HepG2 (cell line): ENCODE data around the gene CFAP100. TPM values are rescaled to one million over a fixed set of nuclear protein-coding genes. Genes with fewer than 3 reads are reported as not detected.

Experiments
- ASH2L ChIP-seq: fragments of 300-600, 200-600 bp; sonication (generic); IDR thresholded peaks from 2 replicates; pipeline ENCODE4 v1.7.0; 2017; ENCODE audit warnings: low read depth, mild to moderate bottlenecking, moderate library complexity, mixed read lengths, low read length; ENCODE audit not compliant: insufficient read length
- ISX ChIP-seq: sonication (generic); formaldehyde crosslinking; conservative IDR thresholded peaks from 2 replicates; pipeline ENCODE4 v1.5.0; 2020; ENCODE audit warnings: missing genetic modification reagents
- JUND ChIP-seq: sonication (generic); formaldehyde crosslinking; IDR thresholded peaks from 2 replicates; pipeline ENCODE4 v1.8.0; 2022; ENCODE audit warnings: mild to moderate bottlenecking, missing genetic modification reagents
- MAX ChIP-seq: IDR thresholded peaks from 2 replicates; pipeline ENCODE4 v1.6.1; 2012; ENCODE audit warnings: inconsistent platforms
- MEIS1 ChIP-seq: sonication (generic); formaldehyde crosslinking; IDR thresholded peaks from 2 replicates; pipeline ENCODE4 v1.9.0; 2021; ENCODE audit warnings: mild to moderate bottlenecking, missing genetic modification reagents, moderate library complexity, borderline replicate concordance
- MYC ChIP-seq: sonication (generic); formaldehyde crosslinking; IDR thresholded peaks from 2 replicates; pipeline ENCODE4 v1.9.0; 2021; ENCODE audit warnings: missing genetic modification reagents, borderline replicate concordance
- SP5 ChIP-seq: IDR thresholded peaks from 2 replicates; pipeline ENCODE4 v1.6.1; 2016; ENCODE audit warnings: low read depth, borderline replicate concordance
- ZBTB37 ChIP-seq: sonication (generic); formaldehyde crosslinking; IDR thresholded peaks from 2 replicates; pipeline ENCODE4 v1.4.0; 2020; ENCODE audit warnings: mild to moderate bottlenecking, missing genetic modification reagents
- ZFYVE20 ChIP-seq: sonication (generic); formaldehyde crosslinking; IDR thresholded peaks from 2 replicates; pipeline ENCODE4 v1.8.0; 2023; ENCODE audit warnings: low read depth, mild to moderate bottlenecking, moderate library complexity, missing genetic modification reagents, borderline replicate concordance
- ZNF281 ChIP-seq: sonication (generic); formaldehyde crosslinking; IDR thresholded peaks from 2 replicates; pipeline ENCODE4 v1.4.0; 2020; ENCODE audit warnings: missing genetic modification reagents, borderline replicate concordance
- ZNF788 ChIP-seq: sonication (generic); formaldehyde crosslinking; IDR thresholded peaks from 2 replicates; pipeline ENCODE4 v1.5.0; 2020; ENCODE audit warnings: mild to moderate bottlenecking, missing genetic modification reagents, borderline replicate concordance
- ZSCAN22 ChIP-seq: sonication (generic); formaldehyde crosslinking; IDR thresholded peaks from 2 replicates; pipeline ENCODE4 v1.4.0; 2020; ENCODE audit warnings: mild to moderate bottlenecking, missing genetic modification reagents
- polyA plus RNA-seq, 8 experiments: library from polyadenylated mRNA; depleted of rRNA in 3 of 8; stranded (reverse) in 7 of 8; unstranded in 1 of 8; fragments of >200 nt; fragmentation: Illumina TruSeq in 4 of 8; extraction: Trizol in 4 of 8; gene quantifications; 2 replicates each; pipeline versions ENCODE4 v1.2.1 to v1.2.3, GENCODE V29; 2011 to 2016; ENCODE audit warnings: low read depth in 4 of 8, missing spikeins in 1 of 8, mixed read lengths in 1 of 8; ENCODE audit not compliant: insufficient read depth in 1 of 8
- total RNA-seq, 5 experiments: library from RNA; depleted of rRNA; stranded (reverse); fragments of >200 nt; fragmentation: Illumina TruSeq; extraction: Trizol; gene quantifications; 2 replicates each; pipeline ENCODE4 v1.2.3, GENCODE V29; 2016; ENCODE audit warnings: low read depth in 1 of 5
- TF ChIP-seq, protein P1 (sequence below): sonication (generic); formaldehyde crosslinking; IDR thresholded peaks from 2 replicates; pipeline ENCODE4 v1.5.0; 2020; ENCODE audit warnings: missing genetic modification reagents, mild to moderate bottlenecking, borderline replicate concordance
- TF ChIP-seq, protein P2 (sequence below), 2 experiments: sonication (generic) in 1 of 2; formaldehyde crosslinking in 1 of 2; IDR thresholded peaks; 2 replicates each; pipeline versions ENCODE4 v1.4.0 to v1.6.1; 2018 to 2020; ENCODE audit warnings: missing genetic modification reagents in 2 of 2, borderline replicate concordance in 1 of 2, low read depth in 1 of 2, mild to moderate bottlenecking in 1 of 2, missing biosample characterization in 1 of 2
- TF ChIP-seq, protein P3 (sequence below): sonication (generic); formaldehyde crosslinking; IDR thresholded peaks from 2 replicates; pipeline ENCODE4 v1.4.0; 2020; ENCODE audit warnings: missing genetic modification reagents, borderline replicate concordance

CFAP100 gene
- total and polyA plus RNA-seq, 2 of the 13 experiments (the other 11 are each of a cell fraction or from before 2014, with no cell fraction given): 0.32 TPM; not detected in 1

GRCh38 chr3:126476166-126477060 is 81.7 kb downstream of the CFAP100 start (continued):
- no peak for TF ChIP-seq ZBTB37 (CRISPR knock-in tag)
- no peak for TF ChIP-seq ISX (CRISPR knock-in tag)
- TF ChIP-seq, protein P1, sequence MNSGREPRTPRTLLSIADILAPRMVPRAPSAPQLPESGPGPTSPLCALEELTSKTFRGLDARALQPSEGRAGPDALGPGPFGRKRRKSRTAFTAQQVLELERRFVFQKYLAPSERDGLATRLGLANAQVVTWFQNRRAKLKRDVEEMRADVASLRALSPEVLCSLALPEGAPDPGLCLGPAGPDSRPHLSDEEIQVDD (CRISPR knock-in tag): no peak
- TF ChIP-seq ASH2L: no peak
- TF ChIP-seq ZSCAN22: no peak
- TF ChIP-seq ZNF788 (CRISPR knock-in tag): peak; percentile 30; the same call in 1 of the 2 replicates
- no peak for TF ChIP-seq ZFYVE20
- peak; percentile 15; the same call in 1 of the 2 replicates for TF ChIP-seq MEIS1 (CRISPR knock-in tag)
- TF ChIP-seq, protein P2, sequence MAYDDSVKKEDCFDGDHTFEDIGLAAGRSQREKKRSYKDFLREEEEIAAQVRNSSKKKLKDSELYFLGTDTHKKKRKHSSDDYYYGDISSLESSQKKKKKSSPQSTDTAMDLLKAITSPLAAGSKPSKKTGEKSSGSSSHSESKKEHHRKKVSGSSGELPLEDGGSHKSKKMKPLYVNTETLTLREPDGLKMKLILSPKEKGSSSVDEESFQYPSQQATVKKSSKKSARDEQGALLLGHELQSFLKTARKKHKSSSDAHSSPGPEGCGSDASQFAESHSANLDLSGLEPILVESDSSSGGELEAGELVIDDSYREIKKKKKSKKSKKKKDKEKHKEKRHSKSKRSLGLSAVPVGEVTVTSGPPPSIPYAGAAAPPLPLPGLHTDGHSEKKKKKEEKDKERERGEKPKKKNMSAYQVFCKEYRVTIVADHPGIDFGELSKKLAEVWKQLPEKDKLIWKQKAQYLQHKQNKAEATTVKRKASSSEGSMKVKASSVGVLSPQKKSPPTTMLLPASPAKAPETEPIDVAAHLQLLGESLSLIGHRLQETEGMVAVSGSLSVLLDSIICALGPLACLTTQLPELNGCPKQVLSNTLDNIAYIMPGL (CRISPR knock-in tag; IDR thresholded peaks at IDR 0.05; ENCODE audit: borderline replicate concordance in 1 of 2, low read depth in 1 of 2): peak in 1 of 2 experiments; percentile 43; a peak in 1 of 4 replicates
- peak; percentile 17; the same call in 1 of the 2 replicates for TF ChIP-seq ZNF281 (CRISPR knock-in tag)
- TF ChIP-seq MYC (CRISPR knock-in tag): peak; percentile 14; the same call in 1 of the 2 replicates
- 0 out of 2 replicates have a peak, but pooled peaks have one; percentile 19 for TF ChIP-seq JUND (CRISPR knock-in tag)
- TF ChIP-seq, protein P3, sequence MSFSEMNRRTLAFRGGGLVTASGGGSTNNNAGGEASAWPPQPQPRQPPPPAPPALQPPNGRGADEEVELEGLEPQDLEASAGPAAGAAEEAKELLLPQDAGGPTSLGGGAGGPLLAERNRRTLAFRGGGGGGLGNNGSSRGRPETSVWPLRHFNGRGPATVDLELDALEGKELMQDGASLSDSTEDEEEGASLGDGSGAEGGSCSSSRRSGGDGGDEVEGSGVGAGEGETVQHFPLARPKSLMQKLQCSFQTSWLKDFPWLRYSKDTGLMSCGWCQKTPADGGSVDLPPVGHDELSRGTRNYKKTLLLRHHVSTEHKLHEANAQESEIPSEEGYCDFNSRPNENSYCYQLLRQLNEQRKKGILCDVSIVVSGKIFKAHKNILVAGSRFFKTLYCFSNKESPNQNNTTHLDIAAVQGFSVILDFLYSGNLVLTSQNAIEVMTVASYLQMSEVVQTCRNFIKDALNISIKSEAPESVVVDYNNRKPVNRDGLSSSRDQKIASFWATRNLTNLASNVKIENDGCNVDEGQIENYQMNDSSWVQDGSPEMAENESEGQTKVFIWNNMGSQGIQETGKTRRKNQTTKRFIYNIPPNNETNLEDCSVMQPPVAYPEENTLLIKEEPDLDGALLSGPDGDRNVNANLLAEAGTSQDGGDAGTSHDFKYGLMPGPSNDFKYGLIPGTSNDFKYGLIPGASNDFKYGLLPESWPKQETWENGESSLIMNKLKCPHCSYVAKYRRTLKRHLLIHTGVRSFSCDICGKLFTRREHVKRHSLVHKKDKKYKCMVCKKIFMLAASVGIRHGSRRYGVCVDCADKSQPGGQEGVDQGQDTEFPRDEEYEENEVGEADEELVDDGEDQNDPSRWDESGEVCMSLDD (CRISPR knock-in tag): no peak
- TF ChIP-seq MAX: peak; percentile 39; the same call in 1 of the 2 replicates
- TF ChIP-seq SP5: peak; percentile 6; the same call in 1 of the 2 replicates
